NT2/D1 (cell line): Measurements from ENCODE around the gene TRIM9.

ENCODE experiments used
- YY1 ChIP-seq: IDR thresholded peaks from 2 replicates; pipeline ENCODE4 v1.6.1; 2011; ENCODE audit not compliant: insufficient read length, insufficient read depth
- ZNF274 ChIP-seq: IDR thresholded peaks from 2 replicates; pipeline ENCODE4 v1.6.1; 2011; ENCODE audit warnings: mild to moderate bottlenecking, low read depth, low read length

- TF ChIP-seq YY1 = no peak
- no peak for TF ChIP-seq ZNF274
Observed at GRCh38 chr14:50943261-50943942, 151.5 kb downstream of the TRIM9 start.
